ENCODE data around the gene TCAIM.

TCAIM gene

DNA sequence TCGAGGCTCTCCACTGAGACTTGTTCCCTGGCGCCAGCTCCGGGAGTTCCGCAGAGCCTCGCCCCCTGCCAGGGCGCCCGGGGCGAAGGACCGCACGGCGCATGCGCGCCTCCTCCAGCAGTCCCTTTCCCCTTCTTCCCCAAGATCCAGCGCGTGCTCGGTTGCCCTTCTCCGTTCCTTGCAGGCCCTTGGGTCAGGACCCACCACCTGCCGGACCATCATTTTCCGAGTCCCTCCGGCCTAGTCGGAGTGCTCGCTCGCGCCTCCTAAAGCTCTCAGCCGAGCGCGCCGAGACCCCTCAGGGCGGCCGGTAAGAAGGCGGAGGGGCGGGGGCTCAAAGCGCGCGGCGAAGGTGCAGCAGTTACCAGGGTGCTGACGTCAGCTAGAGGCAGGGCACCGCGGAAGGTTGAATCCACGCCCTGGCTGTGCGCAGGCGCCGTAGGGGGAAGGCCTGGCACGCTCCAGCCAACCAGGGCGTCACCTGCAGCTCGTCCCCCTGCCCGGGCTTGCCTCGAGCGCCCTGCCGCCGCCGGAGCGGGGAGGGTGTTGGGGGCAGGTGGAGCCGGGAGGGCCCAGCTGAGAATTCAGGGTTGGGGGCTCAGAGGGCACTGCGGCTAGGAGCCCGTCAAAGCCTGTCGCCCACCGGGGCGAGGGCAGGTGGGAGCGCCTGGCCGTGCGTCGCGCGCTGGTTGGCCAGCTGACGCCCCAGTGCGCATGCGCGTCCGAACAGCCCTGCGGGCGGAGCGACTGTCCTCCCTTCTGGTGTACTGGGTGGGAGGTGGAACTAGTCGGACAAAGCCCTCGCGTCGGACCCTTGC, at the start of gene TCAIM:
Gene TCAIM, plus strand, starts transcription at position 757 of the 818 bp plus-strand sequence. CDS start 16,017 bp downstream, outside the sequence.
- peak; percentile 97 for DNase-seq (ENCODE audit: low read depth)
- peak within 1 kb of the TSS; percentile 82 for H3K4me3 ChIP-seq (ENCODE audit: low read depth, low read length)
- TF ChIP-seq, protein P1, sequence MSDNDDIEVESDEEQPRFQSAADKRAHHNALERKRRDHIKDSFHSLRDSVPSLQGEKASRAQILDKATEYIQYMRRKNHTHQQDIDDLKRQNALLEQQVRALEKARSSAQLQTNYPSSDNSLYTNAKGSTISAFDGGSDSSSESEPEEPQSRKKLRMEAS (IDR thresholded peaks at IDR 0.05; ENCODE audit: low read depth, low read length), result peak; percentile 45
- TF ChIP-seq POLR2A (IDR thresholded peaks at IDR 0.05; ENCODE audit: extremely low read depth, insufficient read length) (peak; percentile 65), MYC (IDR thresholded peaks at IDR 0.05; ENCODE audit: low read depth, low read length) (peak; percentile 70; the same call in 1 of the 2 replicates)
- TF ChIP-seq, protein P2, sequence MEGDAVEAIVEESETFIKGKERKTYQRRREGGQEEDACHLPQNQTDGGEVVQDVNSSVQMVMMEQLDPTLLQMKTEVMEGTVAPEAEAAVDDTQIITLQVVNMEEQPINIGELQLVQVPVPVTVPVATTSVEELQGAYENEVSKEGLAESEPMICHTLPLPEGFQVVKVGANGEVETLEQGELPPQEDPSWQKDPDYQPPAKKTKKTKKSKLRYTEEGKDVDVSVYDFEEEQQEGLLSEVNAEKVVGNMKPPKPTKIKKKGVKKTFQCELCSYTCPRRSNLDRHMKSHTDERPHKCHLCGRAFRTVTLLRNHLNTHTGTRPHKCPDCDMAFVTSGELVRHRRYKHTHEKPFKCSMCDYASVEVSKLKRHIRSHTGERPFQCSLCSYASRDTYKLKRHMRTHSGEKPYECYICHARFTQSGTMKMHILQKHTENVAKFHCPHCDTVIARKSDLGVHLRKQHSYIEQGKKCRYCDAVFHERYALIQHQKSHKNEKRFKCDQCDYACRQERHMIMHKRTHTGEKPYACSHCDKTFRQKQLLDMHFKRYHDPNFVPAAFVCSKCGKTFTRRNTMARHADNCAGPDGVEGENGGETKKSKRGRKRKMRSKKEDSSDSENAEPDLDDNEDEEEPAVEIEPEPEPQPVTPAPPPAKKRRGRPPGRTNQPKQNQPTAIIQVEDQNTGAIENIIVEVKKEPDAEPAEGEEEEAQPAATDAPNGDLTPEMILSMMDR (IDR thresholded peaks at IDR 0.05; ENCODE audit: low read depth, low read length), result no peak

- peak; percentile 7 for DNase-seq (ENCODE audit: low read depth)
- TF ChIP-seq, protein P1 (IDR thresholded peaks at IDR 0.05; ENCODE audit: low read depth, low read length), result no peak
- TF ChIP-seq MYC (IDR thresholded peaks at IDR 0.05; ENCODE audit: low read depth, low read length) (no peak), POLR2A (IDR thresholded peaks at IDR 0.05; ENCODE audit: extremely low read depth, insufficient read length) (no peak)
- TF ChIP-seq, protein P2 (IDR thresholded peaks at IDR 0.05; ENCODE audit: low read depth, low read length), result no peak
- H3K4me3 ChIP-seq (ENCODE audit: low read depth, low read length), result no peak overlapping the region
These were observed 48.6 kb upstream of the TCAIM start for GRCh38 chr3:44289882-44290462.

- TF ChIP-seq, protein P1 (IDR thresholded peaks at IDR 0.05; ENCODE audit: low read depth, low read length), result no peak
- DNase-seq (ENCODE audit: low read depth), result no peak
- no peak overlapping the region for H3K4me3 ChIP-seq (ENCODE audit: low read depth, low read length)
These were observed 46.3 kb upstream of the TCAIM start for GRCh38 chr3:44292276-44292675.

- H3K4me3 ChIP-seq (ENCODE audit: low read depth, low read length), result no peak overlapping the region
- no peak for DNase-seq (ENCODE audit: low read depth)
- TF ChIP-seq, protein P1 (IDR thresholded peaks at IDR 0.05; ENCODE audit: low read depth, low read length), result no peak
- TF ChIP-seq POLR2A (IDR thresholded peaks at IDR 0.05; ENCODE audit: extremely low read depth, insufficient read length) (no peak), MYC (IDR thresholded peaks at IDR 0.05; ENCODE audit: low read depth, low read length) (no peak)
- TF ChIP-seq, protein P2 (IDR thresholded peaks at IDR 0.05; ENCODE audit: low read depth, low read length), result no peak
These were observed 45.6 kb upstream of the TCAIM start for GRCh38 chr3:44292947-44293346.

DNA sequence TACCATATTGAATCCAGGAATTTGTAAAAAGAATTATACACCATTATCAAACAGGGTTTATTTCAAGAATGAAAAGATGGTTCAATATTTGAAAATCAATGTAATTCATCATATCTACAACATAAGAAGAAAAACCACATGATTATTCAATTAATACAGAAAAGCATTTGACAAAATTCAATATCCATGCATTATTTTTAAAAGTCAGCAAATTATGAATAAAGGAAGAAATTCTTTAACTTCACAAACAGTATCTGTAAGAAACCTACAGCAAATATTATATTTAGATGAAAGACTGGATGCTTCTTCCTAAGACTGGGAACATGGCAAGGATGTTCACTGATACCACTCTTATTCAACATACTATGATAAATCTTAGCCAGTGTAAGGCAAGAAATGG, 41.3 kb upstream of the TCAIM start:
- H3K4me3 ChIP-seq (ENCODE audit: low read depth, low read length), result no peak overlapping the region

More for the DNA sequence above, 41.3 kb upstream of the TCAIM start:
- TF ChIP-seq POLR2A (IDR thresholded peaks at IDR 0.05; ENCODE audit: extremely low read depth, insufficient read length) (no peak), MYC (IDR thresholded peaks at IDR 0.05; ENCODE audit: low read depth, low read length) (no peak)
- TF ChIP-seq, protein P1 (IDR thresholded peaks at IDR 0.05; ENCODE audit: low read depth, low read length), result no peak
- TF ChIP-seq, protein P2 (IDR thresholded peaks at IDR 0.05; ENCODE audit: low read depth, low read length), result no peak
- no peak for DNase-seq (ENCODE audit: low read depth)
